Calu3 (cell line): ENCODE results near the gene RHOBTB3. TPM values are rescaled to one million over a fixed set of nuclear protein-coding genes. Genes with fewer than 3 reads are reported as not detected.
"Not testable (repeated sequence)": the region's sequence is repeated elsewhere in the genome, so short reads cannot be mapped to it uniquely, and the experiment has no call there.

Experiments
- BruUV-seq: library from RNA; stranded (reverse); fragments of 400-500 nt; replicated peaks from 2 replicates; lab custom pipeline; 2021; lab: Mats Ljungman, UMichigan
- CTCF ChIA-PET: fragments of 300-600 bp; sonication (Branson Sonifier 250); formaldehyde crosslinking; loops from one replicate; lab custom pipeline; 2022; ENCODE audit warnings: antibody characterized with exemption; lab: Charles Lee
- DNase-seq: peaks from one replicate; pipeline ENCODE4 v3.0.0; 2022
- H3K27ac Mint-ChIP-seq: one replicate; pipeline ENCODE4 v1.8.0; 2022; ENCODE audit warnings: mixed read lengths; ENCODE audit not compliant: unreplicated experiment
- H3K27me3 Mint-ChIP-seq: one replicate; pipeline ENCODE4 v1.8.0; 2022; ENCODE audit warnings: mixed read lengths; ENCODE audit not compliant: unreplicated experiment
- H3K36me3 Mint-ChIP-seq: one replicate; pipeline ENCODE4 v1.8.0; 2022; ENCODE audit warnings: mild to moderate bottlenecking, moderate library complexity, mixed read lengths; ENCODE audit not compliant: insufficient read depth, unreplicated experiment
- H3K4me1 Mint-ChIP-seq: one replicate; pipeline ENCODE4 v1.8.0; 2022; ENCODE audit warnings: mild to moderate bottlenecking, low read depth, mixed read lengths; ENCODE audit not compliant: unreplicated experiment
- H3K4me3 Mint-ChIP-seq: one replicate; pipeline ENCODE4 v1.8.0; 2022; ENCODE audit warnings: mild to moderate bottlenecking, low read depth, moderate library complexity, mixed read lengths; ENCODE audit not compliant: unreplicated experiment
- H3K9me3 Mint-ChIP-seq: one replicate; pipeline ENCODE4 v1.8.0; 2022; ENCODE audit warnings: low read depth, mixed read lengths; ENCODE audit not compliant: unreplicated experiment
- CTCF ChIP-seq: fragments of 200-600 bp; IDR thresholded peaks from one replicate; pipeline ENCODE4 v1.8.0; 2022; ENCODE audit warnings: antibody characterized with exemption; ENCODE audit not compliant: unreplicated experiment
- intact Hi-C: fragments of 100-400 bp; cut with micrococcal nuclease; formaldehyde crosslinking; loops from one replicate; pipeline ENCODE4 v1.10.0; 2022; ENCODE audit not compliant: unreplicated experiment
- total RNA-seq: library from RNA; stranded (reverse); gene quantifications from 2 replicates; pipeline ENCODE4 v1.2.3, GENCODE V29; 2022

The RHOBTB3 gene
- total RNA-seq, 1 experiment from 2014 or later, result 41.1 TPM

GRCh38 chr5:95712347-95712958, 18.7 kb upstream of the RHOBTB3 start:
- Mint-ChIP-seq H3K4me1 (peaks cover 29% of the 10 kb centered on the region), H3K27ac (peak overlapping the region; percentile 85), H3K36me3 (peaks cover 8% of the 10 kb centered on the region), H3K4me3 (no peak overlapping the region), H3K27me3 (no peaks in the 10 kb centered on the region), H3K9me3 (peaks cover 4% of the 10 kb centered on the region)
- intact Hi-C loops, result no loop called here
- no peak for TF ChIP-seq CTCF
- CTCF ChIA-PET, result interaction anchor here (0.6 to 1.0 kb wide), 3 partner anchors 11 to 743 kb away, joined by 3 to 4 read pairs (median 3); no protein-coding TSS in a partner anchor
- BruUV-seq, result no TSS peak
- DNase-seq, result peak; percentile 78

GRCh38 chr5:95713246-95713645, 17.9 kb upstream of the RHOBTB3 start:
- intact Hi-C loops, DNase-seq, H3K27ac Mint-ChIP-seq, CTCF ChIA-PET, H3K36me3 Mint-ChIP-seq, H3K27me3 Mint-ChIP-seq, H3K4me3 Mint-ChIP-seq, H3K9me3 Mint-ChIP-seq, BruUV-seq: not testable (repeated sequence)
- H3K4me1 Mint-ChIP-seq, result peaks cover 29% of the 10 kb centered on the region

GRCh38 chr5:95713960-95714710, 17.0 kb upstream of the RHOBTB3 start:
- CTCF ChIA-PET, result interaction anchor here (0.7 kb wide), 2 partner anchors 9 to 95 kb away, joined by 5 to 10 read pairs; no protein-coding TSS in a partner anchor
- no peak for DNase-seq
- H3K4me1 Mint-ChIP-seq, result peaks cover 29% of the 10 kb centered on the region
- intact Hi-C loops, result no loop called here
- H3K36me3 Mint-ChIP-seq, result peaks cover 8% of the 10 kb centered on the region
- peak overlapping the region; percentile 14 for H3K27ac Mint-ChIP-seq
- peaks cover 4% of the 10 kb centered on the region for H3K9me3 Mint-ChIP-seq
- H3K27me3 Mint-ChIP-seq, result no peaks in the 10 kb centered on the region
- no peak overlapping the region for H3K4me3 Mint-ChIP-seq
- no TSS peak for BruUV-seq
- TF ChIP-seq CTCF, result no peak

GRCh38 chr5:95715799-95716461, 15.2 kb upstream of the RHOBTB3 start:
- Mint-ChIP-seq H3K9me3 (peaks cover 4% of the 10 kb centered on the region), H3K36me3 (peaks cover 7% of the 10 kb centered on the region), H3K27ac (peak overlapping the region; percentile 45), H3K4me1 (peaks cover 27% of the 10 kb centered on the region), H3K27me3 (no peaks in the 10 kb centered on the region), H3K4me3 (no peak overlapping the region)
- no TSS peak for BruUV-seq
- TF ChIP-seq CTCF, result no peak
- no peak for DNase-seq
- CTCF ChIA-PET, result no interaction called here
- intact Hi-C loops, result no loop called here
